Parathyroid adenoma (tissue), 2 donors: Measurements from ENCODE around the gene RANBP3.
"Not testable (repeated sequence)": the region's sequence is repeated elsewhere in the genome, so short reads cannot be mapped to it uniquely, and the experiment has no call there.

Experiments
- H2AFZ ChIP-seq: fragments of 300-600 bp; sonication (generic); one replicate; pipeline ENCODE4 v1.7.0; 2017; ENCODE audit warnings: antibody characterized with exemption, mild to moderate bottlenecking
- H3K27ac ChIP-seq: fragments of 300-600 bp; sonication (generic); one replicate; pipeline ENCODE4 v1.7.0; 2017
- H3K27me3 ChIP-seq: fragments of 300-600 bp; sonication (generic); one replicate; pipeline ENCODE4 v1.7.0; 2017; ENCODE audit warnings: low read length; ENCODE audit not compliant: control insufficient read depth, insufficient read depth
- H3K36me3 ChIP-seq: fragments of 300-600 bp; sonication (generic); one replicate; pipeline ENCODE4 v1.7.0; 2017; ENCODE audit warnings: low read length; ENCODE audit not compliant: control insufficient read depth, insufficient read depth
- H3K4me1 ChIP-seq: fragments of 300-600 bp; sonication (generic); one replicate; pipeline ENCODE4 v1.7.0; 2017; ENCODE audit warnings: control low read depth
- H3K4me2 ChIP-seq: fragments of 300-600 bp; sonication (generic); one replicate; pipeline ENCODE4 v1.7.0; 2017; ENCODE audit warnings: low read length
- H3K4me3 ChIP-seq: fragments of 300-600 bp; sonication (generic); one replicate; pipeline ENCODE4 v1.7.0; 2017; ENCODE audit warnings: low read depth, low read length
- H3K79me2 ChIP-seq: fragments of 300-600 bp; sonication (generic); one replicate; pipeline ENCODE4 v1.7.0; 2017; ENCODE audit warnings: control low read depth
- H3K9ac ChIP-seq: fragments of 300-600 bp; sonication (generic); one replicate; pipeline ENCODE4 v1.7.0; 2017; ENCODE audit warnings: mild to moderate bottlenecking
- H3K9me3 ChIP-seq: fragments of 300-600 bp; sonication (generic); one replicate; pipeline ENCODE4 v1.7.0; 2017; ENCODE audit warnings: low read length; ENCODE audit not compliant: control insufficient read depth
- TF ChIP-seq, protein P1 (sequence below): fragments of 300-600 bp; sonication (generic); IDR thresholded peaks from one replicate; pipeline ENCODE4 v1.7.0; 2017; ENCODE audit warnings: antibody characterized with exemption, mild to moderate bottlenecking
- donor health status: primary hyperparathyroidism.

The RANBP3 gene

DNA sequence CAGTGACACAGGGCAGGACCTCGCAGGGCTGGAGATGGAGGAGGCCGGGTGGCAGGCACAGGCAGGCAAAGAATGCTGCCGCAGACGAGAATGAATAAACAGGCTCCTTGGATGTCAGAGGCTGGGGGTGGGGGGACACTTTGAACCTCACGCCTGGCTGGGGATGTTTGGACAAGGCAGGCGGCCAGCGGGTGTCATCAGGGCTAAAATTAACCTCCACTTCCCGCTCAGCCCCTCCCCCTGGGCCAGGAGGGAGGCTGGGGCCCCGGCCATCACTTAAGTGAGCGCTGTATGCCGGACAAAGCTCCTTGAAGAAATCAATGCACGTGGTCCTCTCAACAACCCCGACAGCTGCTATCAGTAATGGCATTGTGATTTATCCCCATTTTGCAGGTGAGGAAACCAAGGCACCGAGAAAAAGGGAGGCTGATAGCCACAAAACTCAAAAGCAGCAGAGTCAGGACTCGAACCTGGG lies 97.3 kb downstream of the RANBP3 start:
- H3K4me2 ChIP-seq: peak overlapping the region; percentile 13
- no peak overlapping the region for H3K27ac ChIP-seq
- TF ChIP-seq, protein P1, sequence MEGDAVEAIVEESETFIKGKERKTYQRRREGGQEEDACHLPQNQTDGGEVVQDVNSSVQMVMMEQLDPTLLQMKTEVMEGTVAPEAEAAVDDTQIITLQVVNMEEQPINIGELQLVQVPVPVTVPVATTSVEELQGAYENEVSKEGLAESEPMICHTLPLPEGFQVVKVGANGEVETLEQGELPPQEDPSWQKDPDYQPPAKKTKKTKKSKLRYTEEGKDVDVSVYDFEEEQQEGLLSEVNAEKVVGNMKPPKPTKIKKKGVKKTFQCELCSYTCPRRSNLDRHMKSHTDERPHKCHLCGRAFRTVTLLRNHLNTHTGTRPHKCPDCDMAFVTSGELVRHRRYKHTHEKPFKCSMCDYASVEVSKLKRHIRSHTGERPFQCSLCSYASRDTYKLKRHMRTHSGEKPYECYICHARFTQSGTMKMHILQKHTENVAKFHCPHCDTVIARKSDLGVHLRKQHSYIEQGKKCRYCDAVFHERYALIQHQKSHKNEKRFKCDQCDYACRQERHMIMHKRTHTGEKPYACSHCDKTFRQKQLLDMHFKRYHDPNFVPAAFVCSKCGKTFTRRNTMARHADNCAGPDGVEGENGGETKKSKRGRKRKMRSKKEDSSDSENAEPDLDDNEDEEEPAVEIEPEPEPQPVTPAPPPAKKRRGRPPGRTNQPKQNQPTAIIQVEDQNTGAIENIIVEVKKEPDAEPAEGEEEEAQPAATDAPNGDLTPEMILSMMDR: no peak
- H3K9ac ChIP-seq: no peak overlapping the region
- H3K4me3 ChIP-seq: no peak overlapping the region
- H3K36me3 ChIP-seq: no peaks in the 10 kb centered on the region
- H3K79me2 ChIP-seq: no peaks in the 10 kb centered on the region
- H3K27me3 ChIP-seq: no peaks in the 10 kb centered on the region
- no peaks in the 10 kb centered on the region for H3K9me3 ChIP-seq
- no peaks in the 10 kb centered on the region for H3K4me1 ChIP-seq
- peak overlapping the region; percentile 17 for H2AFZ ChIP-seq

DNA sequence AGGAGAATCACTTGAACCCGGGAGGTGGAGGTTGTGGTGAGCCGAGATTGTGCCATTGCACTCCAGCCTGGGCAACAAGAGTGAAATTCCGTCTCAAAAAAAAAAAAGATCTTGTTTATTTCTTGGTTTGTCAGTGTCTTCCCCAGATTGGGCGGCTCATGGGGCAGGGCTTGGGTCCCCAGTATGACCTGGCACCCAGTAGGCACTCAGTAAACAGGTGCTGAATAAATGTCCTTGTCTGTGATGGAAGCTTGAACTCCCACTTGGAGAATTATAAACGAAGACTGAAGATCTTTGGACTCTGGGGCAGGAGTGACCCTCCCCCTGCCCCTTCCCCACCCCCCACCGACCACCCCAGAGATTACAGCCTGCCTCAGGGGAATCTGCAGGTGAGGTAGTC lies 97.7 kb downstream of the RANBP3 start:
- H3K27me3 ChIP-seq: no peaks in the 10 kb centered on the region
- no peaks in the 10 kb centered on the region for H3K9me3 ChIP-seq
- H3K4me1 ChIP-seq: no peaks in the 10 kb centered on the region
- no peaks in the 10 kb centered on the region for H3K36me3 ChIP-seq
- no peak overlapping the region for H3K9ac ChIP-seq
- H2AFZ ChIP-seq: no peak overlapping the region
- TF ChIP-seq, protein P1: no peak
- no peaks in the 10 kb centered on the region for H3K79me2 ChIP-seq
- H3K4me2 ChIP-seq: peak overlapping the region; percentile 13
- no peak overlapping the region for H3K4me3 ChIP-seq
- H3K27ac ChIP-seq: no peak overlapping the region

- no peaks in the 10 kb centered on the region for H3K4me1 ChIP-seq
- H3K4me3 ChIP-seq: no peak overlapping the region
- no peaks in the 10 kb centered on the region for H3K9me3 ChIP-seq
- H2AFZ ChIP-seq: no peak overlapping the region
- no peaks in the 10 kb centered on the region for H3K79me2 ChIP-seq
- H3K36me3 ChIP-seq: no peaks in the 10 kb centered on the region
- TF ChIP-seq, protein P1: no peak
- H3K27ac ChIP-seq: no peak overlapping the region
- no peak overlapping the region for H3K4me2 ChIP-seq
- H3K27me3 ChIP-seq: no peaks in the 10 kb centered on the region
- H3K9ac ChIP-seq: no peak overlapping the region
Observed at GRCh38 chr19:5877882-5878281, 100.1 kb downstream of the RANBP3 start.

DNA sequence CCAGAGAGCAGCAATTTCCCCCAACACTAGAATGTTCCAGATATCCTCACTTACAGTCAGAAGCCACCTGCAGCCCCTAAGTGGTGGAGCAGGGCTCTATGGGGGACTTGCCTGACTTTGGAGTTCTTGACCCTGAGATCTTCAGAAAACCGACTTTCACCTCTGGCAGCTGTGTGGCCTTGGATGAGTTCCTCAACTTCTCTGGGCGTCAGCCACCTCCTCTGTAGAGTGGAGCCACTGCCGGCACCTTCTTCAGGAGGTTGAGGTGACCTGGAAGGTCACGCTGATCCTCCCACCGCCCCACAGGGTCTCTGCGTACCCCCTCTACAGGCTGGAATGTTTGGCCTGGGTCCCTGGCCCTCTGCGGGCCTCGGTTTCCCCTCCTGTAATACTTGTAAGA lies 100.5 kb downstream of the RANBP3 start:
- Histone ChIP-seq H2AFZ (no peak overlapping the region), H3K27ac (no peak overlapping the region), H3K4me1 (no peaks in the 10 kb centered on the region), H3K36me3 (no peaks in the 10 kb centered on the region), H3K9me3 (no peaks in the 10 kb centered on the region), H3K79me2 (no peaks in the 10 kb centered on the region), H3K9ac (no peak overlapping the region), H3K4me2 (no peak overlapping the region), H3K4me3 (no peak overlapping the region), H3K27me3 (no peaks in the 10 kb centered on the region)
- TF ChIP-seq, protein P1: no peak

DNA sequence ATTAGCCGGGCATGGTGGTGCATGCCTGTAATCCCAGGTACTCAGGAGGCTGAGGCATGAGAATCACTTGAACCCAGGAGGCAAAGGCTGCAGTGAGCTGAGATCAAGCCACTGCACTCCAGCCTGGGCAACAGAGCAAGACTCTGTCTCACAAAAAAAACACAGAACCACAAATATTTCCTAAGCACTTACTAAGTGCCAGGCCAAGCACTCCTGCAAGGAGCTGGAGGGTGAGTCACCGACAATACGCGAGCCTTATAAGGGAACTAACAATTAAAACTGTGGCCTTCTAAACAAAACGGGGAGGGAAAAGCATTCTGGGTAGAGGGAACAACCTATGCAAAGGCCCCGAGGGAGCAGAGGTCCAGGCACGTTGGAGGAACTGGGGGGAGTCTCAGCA lies 103.4 kb downstream of the RANBP3 start:
- not testable (repeated sequence) for H3K4me3 ChIP-seq, H3K4me1 ChIP-seq, H2AFZ ChIP-seq, H3K36me3 ChIP-seq, H3K79me2 ChIP-seq, H3K9me3 ChIP-seq, H3K27ac ChIP-seq, H3K9ac ChIP-seq, H3K4me2 ChIP-seq, H3K27me3 ChIP-seq
